ENCODE results near the gene SPSB3. TPM values are rescaled to one million over a fixed set of nuclear protein-coding genes. Genes with fewer than 3 reads are reported as not detected.

The SPSB3 gene
- total and polyA plus RNA-seq, 9 of the 15 experiments (the other 6 are each of a cell fraction or from before 2014, with no cell fraction given): 0.39 to 37.4 (median 7.1) TPM

DNA sequence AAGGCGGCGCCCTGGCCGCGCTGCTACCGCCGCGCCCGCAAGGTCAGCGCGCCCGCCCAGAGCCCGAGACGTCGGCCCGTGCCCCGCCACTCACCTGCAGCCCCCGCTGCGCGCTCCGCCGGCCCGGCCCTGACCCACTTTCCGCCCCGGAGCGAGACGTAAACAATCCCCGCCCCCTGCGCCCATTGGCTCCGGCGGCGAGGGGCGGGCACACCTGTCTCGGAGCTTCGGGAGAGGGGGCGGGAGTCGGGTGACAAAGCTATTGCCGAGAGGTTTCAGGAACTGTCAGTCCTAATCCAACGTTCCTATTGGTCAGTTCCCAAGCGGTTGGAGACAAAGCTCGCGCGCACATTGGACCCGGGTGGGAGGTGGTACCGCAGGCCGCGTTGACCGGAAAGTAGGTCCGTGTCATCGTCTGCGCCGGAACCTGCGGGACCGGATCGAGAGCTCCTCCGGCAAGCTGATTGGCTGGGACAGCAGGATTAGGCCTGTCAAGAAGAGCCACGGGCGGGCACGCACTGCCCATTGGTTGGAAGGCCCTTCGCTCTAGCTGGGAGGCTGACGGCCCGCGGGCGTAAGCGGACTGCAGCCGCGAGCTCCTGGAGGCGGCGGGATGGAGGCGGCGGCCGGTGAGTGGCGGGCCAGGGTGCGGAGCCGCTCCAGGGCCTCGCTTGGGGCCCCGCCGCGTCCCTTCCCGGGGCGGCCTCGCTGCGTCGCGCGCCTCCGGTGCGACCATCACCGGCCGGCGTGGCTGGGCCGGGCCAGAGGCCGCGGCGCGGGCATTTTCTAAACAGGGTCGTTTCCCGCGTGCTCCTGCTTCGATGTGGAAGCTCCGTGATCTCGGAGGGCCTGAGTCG lies at the start of gene SPSB3, which contains the start of gene NUBP2 (continued):
- TF ChIP-seq, protein P1, sequence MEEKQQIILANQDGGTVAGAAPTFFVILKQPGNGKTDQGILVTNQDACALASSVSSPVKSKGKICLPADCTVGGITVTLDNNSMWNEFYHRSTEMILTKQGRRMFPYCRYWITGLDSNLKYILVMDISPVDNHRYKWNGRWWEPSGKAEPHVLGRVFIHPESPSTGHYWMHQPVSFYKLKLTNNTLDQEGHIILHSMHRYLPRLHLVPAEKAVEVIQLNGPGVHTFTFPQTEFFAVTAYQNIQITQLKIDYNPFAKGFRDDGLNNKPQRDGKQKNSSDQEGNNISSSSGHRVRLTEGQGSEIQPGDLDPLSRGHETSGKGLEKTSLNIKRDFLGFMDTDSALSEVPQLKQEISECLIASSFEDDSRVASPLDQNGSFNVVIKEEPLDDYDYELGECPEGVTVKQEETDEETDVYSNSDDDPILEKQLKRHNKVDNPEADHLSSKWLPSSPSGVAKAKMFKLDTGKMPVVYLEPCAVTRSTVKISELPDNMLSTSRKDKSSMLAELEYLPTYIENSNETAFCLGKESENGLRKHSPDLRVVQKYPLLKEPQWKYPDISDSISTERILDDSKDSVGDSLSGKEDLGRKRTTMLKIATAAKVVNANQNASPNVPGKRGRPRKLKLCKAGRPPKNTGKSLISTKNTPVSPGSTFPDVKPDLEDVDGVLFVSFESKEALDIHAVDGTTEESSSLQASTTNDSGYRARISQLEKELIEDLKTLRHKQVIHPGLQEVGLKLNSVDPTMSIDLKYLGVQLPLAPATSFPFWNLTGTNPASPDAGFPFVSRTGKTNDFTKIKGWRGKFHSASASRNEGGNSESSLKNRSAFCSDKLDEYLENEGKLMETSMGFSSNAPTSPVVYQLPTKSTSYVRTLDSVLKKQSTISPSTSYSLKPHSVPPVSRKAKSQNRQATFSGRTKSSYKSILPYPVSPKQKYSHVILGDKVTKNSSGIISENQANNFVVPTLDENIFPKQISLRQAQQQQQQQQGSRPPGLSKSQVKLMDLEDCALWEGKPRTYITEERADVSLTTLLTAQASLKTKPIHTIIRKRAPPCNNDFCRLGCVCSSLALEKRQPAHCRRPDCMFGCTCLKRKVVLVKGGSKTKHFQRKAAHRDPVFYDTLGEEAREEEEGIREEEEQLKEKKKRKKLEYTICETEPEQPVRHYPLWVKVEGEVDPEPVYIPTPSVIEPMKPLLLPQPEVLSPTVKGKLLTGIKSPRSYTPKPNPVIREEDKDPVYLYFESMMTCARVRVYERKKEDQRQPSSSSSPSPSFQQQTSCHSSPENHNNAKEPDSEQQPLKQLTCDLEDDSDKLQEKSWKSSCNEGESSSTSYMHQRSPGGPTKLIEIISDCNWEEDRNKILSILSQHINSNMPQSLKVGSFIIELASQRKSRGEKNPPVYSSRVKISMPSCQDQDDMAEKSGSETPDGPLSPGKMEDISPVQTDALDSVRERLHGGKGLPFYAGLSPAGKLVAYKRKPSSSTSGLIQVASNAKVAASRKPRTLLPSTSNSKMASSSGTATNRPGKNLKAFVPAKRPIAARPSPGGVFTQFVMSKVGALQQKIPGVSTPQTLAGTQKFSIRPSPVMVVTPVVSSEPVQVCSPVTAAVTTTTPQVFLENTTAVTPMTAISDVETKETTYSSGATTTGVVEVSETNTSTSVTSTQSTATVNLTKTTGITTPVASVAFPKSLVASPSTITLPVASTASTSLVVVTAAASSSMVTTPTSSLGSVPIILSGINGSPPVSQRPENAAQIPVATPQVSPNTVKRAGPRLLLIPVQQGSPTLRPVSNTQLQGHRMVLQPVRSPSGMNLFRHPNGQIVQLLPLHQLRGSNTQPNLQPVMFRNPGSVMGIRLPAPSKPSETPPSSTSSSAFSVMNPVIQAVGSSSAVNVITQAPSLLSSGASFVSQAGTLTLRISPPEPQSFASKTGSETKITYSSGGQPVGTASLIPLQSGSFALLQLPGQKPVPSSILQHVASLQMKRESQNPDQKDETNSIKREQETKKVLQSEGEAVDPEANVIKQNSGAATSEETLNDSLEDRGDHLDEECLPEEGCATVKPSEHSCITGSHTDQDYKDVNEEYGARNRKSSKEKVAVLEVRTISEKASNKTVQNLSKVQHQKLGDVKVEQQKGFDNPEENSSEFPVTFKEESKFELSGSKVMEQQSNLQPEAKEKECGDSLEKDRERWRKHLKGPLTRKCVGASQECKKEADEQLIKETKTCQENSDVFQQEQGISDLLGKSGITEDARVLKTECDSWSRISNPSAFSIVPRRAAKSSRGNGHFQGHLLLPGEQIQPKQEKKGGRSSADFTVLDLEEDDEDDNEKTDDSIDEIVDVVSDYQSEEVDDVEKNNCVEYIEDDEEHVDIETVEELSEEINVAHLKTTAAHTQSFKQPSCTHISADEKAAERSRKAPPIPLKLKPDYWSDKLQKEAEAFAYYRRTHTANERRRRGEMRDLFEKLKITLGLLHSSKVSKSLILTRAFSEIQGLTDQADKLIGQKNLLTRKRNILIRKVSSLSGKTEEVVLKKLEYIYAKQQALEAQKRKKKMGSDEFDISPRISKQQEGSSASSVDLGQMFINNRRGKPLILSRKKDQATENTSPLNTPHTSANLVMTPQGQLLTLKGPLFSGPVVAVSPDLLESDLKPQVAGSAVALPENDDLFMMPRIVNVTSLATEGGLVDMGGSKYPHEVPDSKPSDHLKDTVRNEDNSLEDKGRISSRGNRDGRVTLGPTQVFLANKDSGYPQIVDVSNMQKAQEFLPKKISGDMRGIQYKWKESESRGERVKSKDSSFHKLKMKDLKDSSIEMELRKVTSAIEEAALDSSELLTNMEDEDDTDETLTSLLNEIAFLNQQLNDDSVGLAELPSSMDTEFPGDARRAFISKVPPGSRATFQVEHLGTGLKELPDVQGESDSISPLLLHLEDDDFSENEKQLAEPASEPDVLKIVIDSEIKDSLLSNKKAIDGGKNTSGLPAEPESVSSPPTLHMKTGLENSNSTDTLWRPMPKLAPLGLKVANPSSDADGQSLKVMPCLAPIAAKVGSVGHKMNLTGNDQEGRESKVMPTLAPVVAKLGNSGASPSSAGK (IDR thresholded peaks at IDR 0.05): no peak
- TF ChIP-seq KLF16 (IDR thresholded peaks at IDR 0.05) (no peak), KLF1 (tag; IDR thresholded peaks at IDR 0.05) (peak; percentile 60; the same call in 1 of the 2 replicates), SNRNP70 (optimal IDR thresholded peaks at IDR 0.05; ENCODE audit: low read depth, low read length) (no peak), KAT8 (IDR thresholded peaks at IDR 0.05; ENCODE audit: low read depth) (no peak), RAD51 (IDR thresholded peaks at IDR 0.05; ENCODE audit: borderline replicate concordance, low read depth) (no peak), ZNF408 (CRISPR knock-in tag; IDR thresholded peaks at IDR 0.05; ENCODE audit: low read depth) (no peak), ZBTB7A (IDR thresholded peaks at IDR 0.05; ENCODE audit: borderline replicate concordance, control insufficient read depth, low read depth, low read length) (peak; percentile 22; the same call in 1 of the 2 replicates), CREBBP (IDR thresholded peaks at IDR 0.05; ENCODE audit: low read depth, low read length) (no peak), BCOR (IDR thresholded peaks at IDR 0.05) (no peak)
- TF ChIP-seq, protein P2, sequence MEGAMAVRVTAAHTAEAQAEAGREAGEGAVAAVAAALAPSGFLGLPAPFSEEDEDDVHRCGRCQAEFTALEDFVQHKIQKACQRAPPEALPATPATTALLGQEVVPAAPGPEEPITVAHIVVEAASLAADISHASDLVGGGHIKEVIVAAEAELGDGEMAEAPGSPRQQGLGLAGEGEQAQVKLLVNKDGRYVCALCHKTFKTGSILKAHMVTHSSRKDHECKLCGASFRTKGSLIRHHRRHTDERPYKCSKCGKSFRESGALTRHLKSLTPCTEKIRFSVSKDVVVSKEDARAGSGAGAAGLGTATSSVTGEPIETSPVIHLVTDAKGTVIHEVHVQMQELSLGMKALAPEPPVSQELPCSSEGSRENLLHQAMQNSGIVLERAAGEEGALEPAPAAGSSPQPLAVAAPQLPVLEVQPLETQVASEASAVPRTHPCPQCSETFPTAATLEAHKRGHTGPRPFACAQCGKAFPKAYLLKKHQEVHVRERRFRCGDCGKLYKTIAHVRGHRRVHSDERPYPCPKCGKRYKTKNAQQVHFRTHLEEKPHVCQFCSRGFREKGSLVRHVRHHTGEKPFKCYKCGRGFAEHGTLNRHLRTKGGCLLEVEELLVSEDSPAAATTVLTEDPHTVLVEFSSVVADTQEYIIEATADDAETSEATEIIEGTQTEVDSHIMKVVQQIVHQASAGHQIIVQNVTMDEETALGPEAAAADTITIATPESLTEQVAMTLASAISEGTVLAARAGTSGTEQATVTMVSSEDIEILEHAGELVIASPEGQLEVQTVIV (CRISPR knock-in tag; IDR thresholded peaks at IDR 0.05; ENCODE audit: borderline replicate concordance): no peak
- TF ChIP-seq, protein P3, sequence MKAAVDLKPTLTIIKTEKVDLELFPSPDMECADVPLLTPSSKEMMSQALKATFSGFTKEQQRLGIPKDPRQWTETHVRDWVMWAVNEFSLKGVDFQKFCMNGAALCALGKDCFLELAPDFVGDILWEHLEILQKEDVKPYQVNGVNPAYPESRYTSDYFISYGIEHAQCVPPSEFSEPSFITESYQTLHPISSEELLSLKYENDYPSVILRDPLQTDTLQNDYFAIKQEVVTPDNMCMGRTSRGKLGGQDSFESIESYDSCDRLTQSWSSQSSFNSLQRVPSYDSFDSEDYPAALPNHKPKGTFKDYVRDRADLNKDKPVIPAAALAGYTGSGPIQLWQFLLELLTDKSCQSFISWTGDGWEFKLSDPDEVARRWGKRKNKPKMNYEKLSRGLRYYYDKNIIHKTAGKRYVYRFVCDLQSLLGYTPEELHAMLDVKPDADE (conservative IDR thresholded peaks at IDR 0.05; ENCODE audit: control insufficient read depth, low read depth, low read length): peak; percentile 77

All from K562 (cell line).